IPS-11a (cell line): Measurements from ENCODE around the gene ATF7IP.

Source experiments
- H3K4me3 ChIP-seq: one replicate; pipeline ENCODE4 v1.5.1; 2013; ENCODE audit warnings: low read depth, low read length, control low read depth

ATF7IP gene

DNA sequence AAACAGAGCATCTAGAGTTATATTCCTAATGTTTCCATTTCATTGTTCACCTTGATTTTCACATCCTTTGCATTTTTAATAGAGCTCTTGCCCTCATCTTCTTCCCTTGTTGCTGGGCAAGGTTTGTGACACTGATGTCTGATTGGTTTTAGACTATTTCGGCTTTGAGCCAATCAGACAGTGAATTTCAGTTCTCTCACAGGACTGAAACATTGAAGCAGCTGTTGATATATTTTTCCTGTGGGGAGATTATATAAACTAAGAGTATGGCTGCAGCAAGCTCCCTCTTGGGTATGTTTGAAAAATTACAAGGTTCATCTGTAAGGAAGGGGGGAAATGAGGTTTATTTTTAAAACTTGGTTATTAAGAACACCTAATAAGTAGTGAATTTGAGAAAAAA, 51.2 kb downstream of the ATF7IP start:
- H3K4me3 ChIP-seq = no peak overlapping the region

DNA sequence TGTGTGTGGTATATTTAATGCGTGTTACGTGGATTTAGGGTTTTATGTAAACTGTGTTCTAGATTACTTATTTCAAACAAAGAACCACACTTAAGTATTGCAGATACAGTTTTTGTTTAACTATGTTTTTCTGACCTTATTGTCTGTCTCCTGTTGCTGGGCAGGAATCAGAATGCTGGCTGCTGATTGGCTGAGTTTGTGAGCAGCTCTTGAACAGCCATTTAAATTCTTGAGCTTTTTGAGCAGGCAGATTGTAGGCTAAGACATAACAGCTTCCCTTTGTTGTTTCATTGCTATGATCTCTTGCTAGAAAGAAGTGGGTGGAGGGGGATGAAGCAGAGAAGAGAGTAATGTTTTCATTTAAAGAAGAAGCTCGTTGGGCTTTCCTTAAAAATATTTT, 52.2 kb downstream of the ATF7IP start:
- no peak overlapping the region for H3K4me3 ChIP-seq

DNA sequence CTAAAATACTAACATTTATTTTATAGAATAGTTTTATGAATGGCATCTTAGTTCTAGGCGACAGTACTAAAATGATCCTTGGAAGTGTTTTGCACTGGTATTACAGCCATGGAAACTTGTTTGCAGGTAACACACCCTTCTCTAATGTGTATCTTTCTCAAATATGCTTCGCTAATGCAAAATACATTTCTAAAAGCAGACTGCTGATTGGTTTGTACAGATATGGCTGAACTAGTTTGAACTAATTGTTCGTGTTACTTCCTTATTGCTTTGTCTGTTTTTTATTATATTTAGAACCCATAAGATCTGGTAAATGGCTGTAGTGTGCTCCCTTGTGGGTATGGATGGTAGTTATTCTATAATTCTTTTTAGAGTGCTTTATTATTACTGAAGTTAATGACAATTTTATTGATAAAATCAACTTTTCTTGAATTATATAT, 53.0 kb downstream of the ATF7IP start:
- no peak overlapping the region for H3K4me3 ChIP-seq

DNA sequence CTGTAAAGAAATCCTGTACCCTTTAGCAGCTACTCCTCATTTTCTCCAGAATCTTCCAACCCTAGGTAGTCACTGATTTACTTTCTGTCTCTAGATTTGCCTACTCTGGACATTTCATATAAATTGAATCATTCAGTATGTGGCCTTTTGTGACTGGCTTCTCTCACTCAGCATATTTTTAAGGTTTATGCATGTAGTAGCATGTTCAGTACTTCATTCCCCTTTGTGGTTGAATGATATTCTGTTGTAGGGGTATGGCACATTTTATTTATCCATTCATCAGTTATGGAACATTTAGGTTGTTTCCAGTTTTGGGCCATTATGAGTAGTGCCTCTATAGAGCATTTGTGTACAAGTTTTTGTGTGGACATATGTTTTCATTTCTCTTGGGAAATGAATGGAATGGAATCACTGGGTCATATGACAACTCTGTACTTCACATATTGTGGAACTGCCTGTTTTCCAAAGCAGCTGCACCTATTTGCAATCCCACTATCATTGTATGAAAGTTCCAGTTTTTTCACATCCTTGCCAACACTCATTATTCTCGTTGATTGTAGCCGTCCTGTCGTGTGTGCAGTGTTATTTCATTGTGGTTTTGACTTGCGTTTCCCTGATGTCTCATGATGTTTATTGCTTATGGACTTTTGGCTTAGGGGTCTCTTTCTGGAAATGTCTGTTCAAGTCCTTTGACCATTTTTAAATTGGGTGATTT, 57.2 kb downstream of the ATF7IP start:
- no peak overlapping the region for H3K4me3 ChIP-seq

DNA sequence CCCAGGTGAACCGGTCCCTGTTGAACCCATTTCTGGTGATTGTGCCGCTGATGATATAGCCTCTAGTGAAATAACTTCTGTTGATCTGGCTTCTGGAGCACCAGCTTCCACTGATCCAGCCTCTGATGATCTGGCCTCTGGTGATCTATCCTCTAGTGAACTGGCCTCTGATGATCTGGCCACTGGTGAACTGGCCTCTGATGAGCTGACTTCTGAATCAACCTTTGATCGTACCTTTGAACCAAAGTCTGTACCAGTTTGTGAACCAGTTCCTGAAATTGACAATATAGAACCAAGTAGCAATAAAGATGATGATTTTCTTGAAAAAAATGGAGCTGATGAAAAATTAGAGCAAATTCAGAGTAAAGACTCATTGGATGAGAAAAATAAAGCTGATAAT, 59.1 kb downstream of the ATF7IP start:
- H3K4me3 ChIP-seq = no peak overlapping the region

DNA sequence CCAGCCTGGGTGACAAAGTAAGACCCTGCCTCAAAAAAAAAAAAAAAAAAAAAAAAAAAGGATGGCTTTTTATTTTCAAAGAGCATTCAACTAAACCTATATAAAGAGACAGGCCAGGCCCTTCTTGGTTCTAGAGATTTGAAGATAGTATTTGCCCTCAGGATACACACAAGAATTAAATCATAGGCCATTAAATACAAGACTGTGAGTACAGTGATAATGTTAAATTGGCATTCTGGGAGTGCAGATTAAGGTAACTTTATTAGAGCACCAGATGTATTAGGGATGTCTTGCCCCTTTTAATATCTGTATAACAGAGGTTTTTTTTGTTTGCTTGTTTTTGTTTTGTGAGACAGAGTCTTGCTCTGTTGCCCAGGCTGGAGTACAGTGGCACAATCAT, 61.3 kb downstream of the ATF7IP start:
- H3K4me3 ChIP-seq = no peak overlapping the region

DNA sequence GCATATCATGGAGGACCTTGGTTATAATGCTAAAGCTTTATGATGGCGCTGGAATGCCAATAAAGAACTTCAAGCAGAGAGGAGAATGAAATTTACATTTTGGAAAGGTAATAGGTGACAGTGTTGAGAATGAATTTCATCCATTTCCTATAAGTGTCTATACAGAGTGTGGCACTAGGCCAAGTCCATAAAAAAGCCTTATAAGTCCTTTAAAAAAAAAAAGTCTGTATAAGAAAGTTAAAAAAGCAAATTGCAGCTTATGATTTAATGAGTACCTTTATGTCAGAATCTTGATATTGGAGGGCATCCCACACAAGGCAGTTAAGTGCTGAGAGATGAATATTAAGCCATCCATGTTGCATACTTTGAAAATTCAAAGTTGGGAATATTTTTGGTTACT, 62.4 kb downstream of the ATF7IP start:
- no peak overlapping the region for H3K4me3 ChIP-seq

DNA sequence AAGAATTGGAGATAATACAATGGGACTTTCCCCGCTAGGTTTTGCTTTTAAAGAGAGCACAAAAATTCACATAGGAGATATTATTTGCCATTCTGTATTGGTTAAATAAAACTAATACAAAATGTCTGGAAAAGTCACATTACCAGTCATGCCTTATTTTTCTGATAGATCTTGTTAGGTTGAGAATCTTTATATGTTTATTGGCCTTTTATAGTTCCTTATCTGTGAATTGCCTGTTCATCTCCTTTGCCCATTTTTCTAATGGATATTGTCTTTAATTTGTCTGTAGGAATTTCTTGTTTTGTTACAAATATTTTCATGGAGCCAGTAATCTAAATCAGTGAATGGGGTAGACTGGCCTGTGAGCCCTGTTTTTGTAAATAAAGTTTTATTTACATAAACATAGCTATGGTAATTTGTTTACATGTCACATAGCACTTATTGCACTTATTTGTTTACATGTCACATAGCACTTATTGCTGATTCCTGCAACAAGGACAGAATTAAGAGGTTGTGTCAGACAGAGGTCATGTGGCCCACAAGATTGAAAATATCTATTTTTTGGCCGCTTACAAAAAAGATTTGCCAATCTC, 65.0 kb downstream of the ATF7IP start:
- no peak overlapping the region for H3K4me3 ChIP-seq

DNA sequence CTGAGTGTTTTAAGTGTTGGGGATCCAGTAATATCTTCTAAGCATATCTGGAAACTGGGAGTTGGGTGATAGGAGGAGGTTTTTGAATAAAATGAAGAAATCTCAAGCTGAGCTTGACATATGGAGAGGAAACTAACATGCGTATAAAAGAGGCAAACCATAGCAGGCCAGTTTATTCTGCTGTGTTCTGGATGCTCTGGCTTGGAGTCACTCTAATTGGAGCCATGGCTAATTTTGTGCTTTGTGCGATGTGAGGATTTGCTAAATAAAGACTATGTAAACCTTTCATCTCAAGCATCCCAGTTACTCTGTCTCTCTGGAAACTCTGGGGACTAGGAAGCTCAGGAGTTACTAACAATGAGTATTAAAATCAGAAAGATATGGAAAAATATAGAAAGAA, 66.5 kb downstream of the ATF7IP start:
- no peak overlapping the region for H3K4me3 ChIP-seq

DNA sequence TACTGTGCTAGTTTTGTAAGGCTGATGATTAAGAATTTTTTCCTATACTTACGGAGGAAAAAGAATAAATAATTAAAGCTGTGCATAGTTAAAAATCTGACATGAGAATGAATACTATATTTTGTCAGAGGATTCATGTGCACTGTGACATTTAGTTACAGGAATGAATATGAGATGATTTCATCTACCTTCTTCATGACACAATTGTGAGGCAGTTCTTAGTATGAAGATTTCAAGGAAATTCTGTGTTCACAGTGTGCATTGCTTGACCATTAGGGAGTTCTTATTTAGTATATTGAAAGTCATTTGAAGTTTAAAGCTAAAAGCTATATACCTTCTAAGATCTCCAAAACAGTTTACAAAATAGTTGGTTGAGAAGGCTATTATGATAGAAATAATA, 70.1 kb downstream of the ATF7IP start:
- H3K4me3 ChIP-seq = no peak overlapping the region

DNA sequence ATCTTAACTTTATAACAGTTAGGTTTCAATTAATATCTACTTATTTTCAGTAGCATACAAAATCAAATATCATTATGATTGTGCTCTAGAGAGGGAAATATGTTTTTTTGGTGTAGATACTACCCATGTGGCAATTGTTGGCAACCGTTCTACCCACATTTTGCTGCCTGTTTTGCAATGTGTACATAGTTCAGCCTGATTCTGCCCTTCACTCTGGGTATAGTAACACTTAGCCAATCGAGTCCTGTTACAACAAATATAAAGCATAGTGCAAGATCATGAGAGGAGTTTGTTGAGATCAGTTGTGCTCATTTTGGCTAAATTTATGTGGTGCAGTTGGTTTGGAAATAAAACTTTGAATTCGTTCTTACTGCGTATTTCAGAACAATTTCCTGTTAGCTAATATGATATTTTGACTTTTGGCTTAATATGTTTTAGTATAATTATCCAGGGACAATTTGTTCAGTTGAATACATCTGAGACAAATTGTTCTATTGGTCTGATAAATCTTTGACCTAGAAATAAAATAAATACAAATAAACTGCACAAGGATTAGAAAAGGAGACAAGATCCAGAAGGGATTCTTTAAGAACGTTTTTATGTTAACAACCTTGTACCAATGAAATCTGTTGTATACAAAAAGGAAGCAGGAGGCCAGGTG, 76.9 kb downstream of the ATF7IP start:
- H3K4me3 ChIP-seq = no peak overlapping the region

DNA sequence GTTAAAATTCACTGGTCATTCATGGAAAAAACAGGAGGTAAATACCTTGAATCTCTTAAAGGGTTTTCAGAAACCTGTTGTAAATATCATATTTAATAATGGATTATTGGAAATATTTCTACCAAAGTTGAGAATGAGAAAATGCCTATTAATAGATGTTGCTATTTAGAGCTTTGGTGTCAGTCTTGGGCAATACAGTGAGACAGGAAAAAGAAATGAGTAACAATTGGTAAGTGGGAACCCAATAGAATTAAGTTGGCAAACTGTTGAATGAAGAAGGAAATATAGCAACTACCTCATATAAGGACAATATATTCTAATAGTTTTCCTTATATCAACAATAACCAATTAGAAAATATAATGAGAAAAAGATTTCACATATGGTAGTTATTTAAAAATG, 78.0 kb downstream of the ATF7IP start:
- H3K4me3 ChIP-seq = no peak overlapping the region

DNA sequence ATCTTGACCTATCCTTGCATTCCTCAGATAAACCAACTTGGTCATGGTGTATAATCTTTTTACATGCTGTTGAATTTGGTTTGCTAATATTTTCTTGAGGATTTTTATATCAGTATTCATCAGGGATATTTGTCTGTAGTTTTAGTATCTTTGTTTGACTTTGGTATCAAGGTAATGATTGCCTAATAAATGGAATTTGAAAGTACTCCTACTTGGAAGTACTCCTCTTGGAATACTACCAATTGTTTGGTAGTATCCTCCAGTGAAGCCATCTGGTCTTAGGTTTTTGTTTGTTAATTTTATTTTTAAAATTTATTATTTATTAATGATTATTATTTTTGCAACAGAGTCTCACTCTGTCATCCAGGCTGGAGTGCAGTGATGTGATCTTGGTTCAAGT, 85.0 kb downstream of the ATF7IP start:
- H3K4me3 ChIP-seq = no peak overlapping the region

DNA sequence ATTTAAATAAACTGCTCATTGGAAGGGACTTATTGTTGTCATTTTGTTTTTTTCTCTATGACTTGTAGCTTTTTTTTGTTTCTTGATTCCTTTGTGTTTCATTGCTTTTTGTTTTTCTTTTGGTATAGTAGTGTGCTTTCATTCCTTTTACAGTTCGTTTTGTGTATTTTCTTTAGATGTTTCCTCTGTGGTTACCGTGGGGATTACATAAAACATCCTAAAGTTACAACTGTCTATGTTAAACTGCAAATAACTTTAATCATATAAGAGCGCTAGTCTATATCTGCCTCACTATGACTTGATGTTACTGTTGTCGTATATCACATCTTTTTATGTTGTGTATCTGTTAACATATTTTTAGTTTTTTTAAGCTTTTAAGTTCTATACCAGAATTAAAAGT, 86.9 kb downstream of the ATF7IP start:
- no peak overlapping the region for H3K4me3 ChIP-seq

DNA sequence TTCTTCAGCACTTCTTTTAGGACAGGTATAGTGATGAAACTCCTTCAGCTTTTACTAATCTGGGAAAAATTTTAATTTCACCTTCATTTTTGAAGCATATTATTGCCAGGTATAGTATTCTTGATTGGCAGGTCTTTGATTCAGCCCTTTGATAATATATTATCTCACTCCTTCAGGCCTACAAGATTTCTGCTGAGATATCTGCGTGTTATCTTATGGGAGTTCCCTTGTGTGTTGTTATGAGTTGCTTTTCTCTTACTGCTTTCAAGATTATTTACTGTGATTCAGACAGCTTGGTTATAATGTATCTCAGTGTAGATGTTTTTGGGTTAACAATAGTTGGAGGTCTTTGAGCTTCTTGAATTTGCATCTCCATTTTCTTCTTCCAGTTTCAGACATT, 87.4 kb downstream of the ATF7IP start:
- H3K4me3 ChIP-seq = no peak overlapping the region

DNA sequence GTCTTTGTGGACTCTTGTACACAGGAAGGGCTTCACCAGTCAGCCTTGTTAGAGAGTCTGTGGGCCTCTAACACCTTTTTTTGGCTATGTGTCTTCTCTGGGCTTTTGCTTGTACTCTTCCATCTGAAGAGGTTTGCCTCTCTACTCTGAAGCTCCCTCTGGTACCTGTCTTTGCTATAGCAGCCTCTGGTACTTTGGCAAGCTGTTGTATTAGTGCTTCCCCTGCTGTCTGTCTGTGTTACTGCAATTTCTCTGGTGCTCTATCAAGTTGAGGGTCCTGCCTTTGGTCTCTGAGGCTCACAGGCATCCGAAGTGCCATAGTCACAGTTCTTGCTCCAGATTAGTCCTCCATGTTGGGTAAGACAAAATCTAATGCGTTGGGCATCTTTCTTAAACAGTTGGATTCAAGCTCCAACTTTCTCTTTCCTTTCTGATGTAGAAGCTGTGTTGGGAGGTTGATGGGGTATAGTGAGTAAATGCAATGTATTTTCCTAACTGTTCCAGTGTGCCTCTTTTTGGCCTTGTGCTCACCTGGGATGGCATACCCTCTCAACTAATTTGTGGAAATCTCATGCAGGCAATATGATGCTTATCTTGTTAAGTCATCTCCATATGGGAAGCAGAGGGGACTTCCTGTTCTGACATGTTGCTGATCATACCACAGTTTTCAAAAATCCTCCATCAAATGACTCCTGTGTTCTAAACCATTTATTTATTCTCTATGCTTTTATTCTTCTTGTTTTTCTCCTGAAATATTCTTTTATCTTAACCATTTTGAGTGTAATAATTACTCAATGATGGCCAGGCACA, 88.8 kb downstream of the ATF7IP start:
- no peak overlapping the region for H3K4me3 ChIP-seq

DNA sequence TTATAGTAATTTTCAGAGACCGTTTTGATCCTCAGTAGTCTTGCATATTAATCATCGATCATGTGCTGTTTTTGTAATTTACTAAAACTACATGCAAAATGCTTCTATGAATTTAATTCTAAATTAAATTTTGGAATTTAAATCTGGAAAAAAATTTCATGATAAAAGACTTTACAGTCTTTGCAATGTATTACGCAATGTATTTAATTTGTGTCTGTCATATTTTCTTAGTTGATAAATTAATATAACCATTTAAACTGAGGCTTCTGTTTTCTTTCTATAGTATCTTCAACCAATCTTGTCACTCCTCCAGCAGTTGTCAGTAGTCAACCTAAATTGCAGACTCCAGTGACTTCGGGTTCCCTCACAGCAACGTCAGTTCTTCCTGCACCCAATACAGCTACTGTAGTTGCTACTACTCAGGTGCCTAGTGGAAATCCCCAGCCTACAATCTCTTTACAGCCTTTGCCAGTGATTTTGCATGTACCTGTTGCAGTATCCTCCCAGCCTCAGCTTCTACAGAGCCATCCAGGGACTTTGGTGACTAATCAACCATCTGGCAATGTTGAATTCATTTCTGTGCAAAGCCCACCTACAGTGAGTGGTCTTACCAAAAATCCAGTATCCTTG, 94.8 kb downstream of the ATF7IP start:
- no peak overlapping the region for H3K4me3 ChIP-seq

DNA sequence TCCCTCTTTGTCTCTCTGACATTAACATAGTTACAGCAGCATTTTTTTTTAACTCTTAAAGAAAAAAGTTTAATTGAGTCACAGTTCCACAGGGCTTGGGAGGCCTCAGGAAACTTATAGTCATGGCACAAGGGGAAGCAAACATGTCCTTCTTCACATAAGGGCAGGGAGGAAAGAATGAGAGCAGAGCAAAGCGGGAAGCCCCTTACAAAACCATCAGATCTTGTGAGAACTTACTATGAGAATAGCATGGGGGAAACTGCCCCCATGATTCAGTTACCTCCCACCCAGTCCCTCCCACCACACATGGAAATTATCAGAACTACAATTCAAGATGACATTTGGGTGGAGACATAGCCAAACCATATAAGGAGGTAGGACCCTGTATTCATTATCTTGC, 106.0 kb downstream of the ATF7IP start:
- no peak overlapping the region for H3K4me3 ChIP-seq

DNA sequence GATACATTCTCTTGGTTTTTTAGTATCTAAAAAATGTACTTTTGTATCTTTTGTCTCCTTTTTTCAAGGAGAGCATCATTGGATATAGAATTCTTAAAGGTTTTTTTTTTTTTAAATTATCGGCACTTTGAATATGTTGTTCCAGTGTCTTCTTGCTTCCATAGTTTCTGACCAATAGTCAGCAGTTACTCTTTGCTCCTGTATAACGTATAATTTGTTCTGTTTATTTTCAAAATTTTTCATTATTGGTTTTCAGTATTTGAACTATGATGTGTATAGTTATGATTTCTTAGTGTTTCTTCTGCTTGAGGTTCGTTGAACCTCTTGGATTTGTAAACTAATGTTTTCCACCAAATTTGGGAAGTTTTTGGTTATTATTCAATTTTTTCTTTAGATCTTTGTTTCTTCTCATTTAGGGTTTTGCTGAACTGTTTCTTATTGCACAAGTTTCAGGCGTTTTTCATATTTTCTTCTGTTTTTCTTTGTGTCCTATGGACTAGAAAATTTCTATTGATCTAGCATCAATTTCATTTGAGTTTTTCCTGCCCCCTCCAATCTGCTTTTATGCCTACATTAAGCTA, 108.3 kb downstream of the ATF7IP start:
- H3K4me3 ChIP-seq = no peak overlapping the region

DNA sequence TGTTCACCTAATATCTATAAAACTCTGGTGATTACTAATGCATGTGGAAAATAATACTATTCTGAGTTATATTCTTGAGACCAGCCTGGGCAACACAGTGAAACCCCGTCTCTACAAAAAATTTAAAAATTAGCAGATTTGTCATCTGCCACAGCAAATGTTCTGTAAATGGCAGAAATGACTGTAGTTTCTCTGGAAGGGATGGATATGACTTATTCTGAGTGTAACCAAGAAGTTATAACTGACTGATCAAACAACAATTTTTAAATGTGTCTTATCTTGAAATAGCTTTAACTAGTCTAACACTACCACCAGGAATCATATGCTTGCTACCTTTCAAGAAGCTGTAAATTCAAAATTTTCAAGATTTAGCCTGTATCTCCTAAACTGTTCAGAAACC, 113.5 kb downstream of the ATF7IP start:
- H3K4me3 ChIP-seq = no peak overlapping the region

DNA sequence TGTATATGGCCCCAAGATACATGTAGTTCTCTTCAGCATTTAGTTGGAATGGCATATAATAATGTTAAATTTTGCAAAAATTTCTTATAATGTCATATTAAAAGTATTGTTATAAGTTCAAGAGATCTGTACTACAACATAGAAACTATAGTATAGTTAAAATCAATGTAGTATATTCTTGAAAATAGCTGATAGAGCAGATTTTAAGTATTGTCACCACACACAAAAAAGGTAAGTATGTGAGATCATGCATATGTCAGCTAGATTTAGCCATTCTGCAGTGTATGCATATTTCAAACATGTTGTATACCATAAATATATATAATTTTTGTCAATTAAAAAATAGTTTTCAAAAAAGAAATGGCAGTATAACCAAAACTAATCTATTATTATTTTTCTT, 115.7 kb downstream of the ATF7IP start:
- H3K4me3 ChIP-seq = no peak overlapping the region
